T-helper 1 cell treated with Interleukin-12 subunit alpha and Interleukin-12 subunit beta and Interleukin-4 antibody, amounts not matched to agents 30 μg/mL and 1 μg/mL, for 36 hours (primary cell): ENCODE data around the gene ERN1.

Experiments
- H3K27ac Mint-ChIP-seq: one replicate; pipeline ENCODE4 v1.8.0; 2021; ENCODE audit warnings: mild to moderate bottlenecking, mixed read lengths
- H3K27me3 Mint-ChIP-seq: one replicate; pipeline ENCODE4 v1.8.0; 2021; ENCODE audit warnings: low read depth, mixed read lengths
- H3K36me3 Mint-ChIP-seq: one replicate; pipeline ENCODE4 v1.8.0; 2021; ENCODE audit warnings: low read depth, mixed read lengths
- H3K4me1 Mint-ChIP-seq: one replicate; pipeline ENCODE4 v1.8.0; 2021; ENCODE audit warnings: low read depth, mixed read lengths
- H3K4me3 Mint-ChIP-seq: one replicate; pipeline ENCODE4 v1.8.0; 2021; ENCODE audit warnings: mild to moderate bottlenecking, moderate library complexity, mixed read lengths
- H3K9me3 Mint-ChIP-seq: one replicate; pipeline ENCODE4 v1.8.0; 2021; ENCODE audit warnings: mixed read lengths

Gene ERN1

DNA sequence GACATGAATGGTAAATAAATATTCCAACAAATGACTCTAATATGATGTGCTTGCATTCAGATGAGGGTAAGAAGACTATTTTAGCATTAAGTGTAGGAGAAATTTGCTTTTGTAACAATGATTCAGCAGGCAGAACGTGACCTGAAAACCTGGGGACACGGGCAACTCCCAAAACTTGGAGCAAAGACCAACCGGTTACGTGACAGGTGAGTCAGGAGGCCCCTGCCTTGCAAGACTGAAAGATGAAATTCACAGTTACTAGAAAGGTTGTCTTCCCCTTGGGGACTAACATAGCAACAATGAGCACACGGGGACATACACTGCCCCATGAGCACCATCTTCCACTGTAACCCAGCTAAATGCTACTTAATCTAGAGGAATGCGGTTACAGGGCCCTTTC lies 33.5 kb upstream of the ERN1 start:
- no peak overlapping the region for H3K27ac Mint-ChIP-seq

DNA sequence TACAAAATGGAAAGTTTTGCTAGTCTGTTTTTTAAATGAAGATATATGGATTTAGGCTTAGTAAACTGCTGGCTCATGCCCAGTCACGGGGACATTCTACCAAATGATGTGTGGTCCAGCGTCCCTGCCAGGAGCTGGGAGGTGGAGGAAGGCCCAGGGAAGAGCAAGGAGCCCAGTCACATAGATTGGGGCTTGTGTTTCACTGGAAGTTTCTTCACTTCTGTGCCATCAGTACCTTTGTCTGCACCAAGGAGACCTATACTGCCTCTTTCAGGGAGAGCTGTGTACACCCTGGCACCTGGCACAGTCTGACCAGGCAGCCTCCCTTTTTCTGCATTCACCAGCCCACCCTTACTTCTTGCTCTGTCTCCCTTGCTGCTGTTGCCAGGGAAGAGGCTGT lies 32.6 kb upstream of the ERN1 start:
- Mint-ChIP-seq H3K9me3 (no peaks in the 10 kb centered on the region), H3K36me3 (peaks cover 1% of the 10 kb centered on the region), H3K4me3 (no peak overlapping the region), H3K27ac (no peak overlapping the region), H3K27me3 (no peaks in the 10 kb centered on the region), H3K4me1 (no peaks in the 10 kb centered on the region)

More for the DNA sequence above, 33.5 kb upstream of the ERN1 start:
- H3K27me3 Mint-ChIP-seq, result no peaks in the 10 kb centered on the region
- H3K4me1 Mint-ChIP-seq, result no peaks in the 10 kb centered on the region
- H3K9me3 Mint-ChIP-seq, result no peaks in the 10 kb centered on the region
- peaks cover 1% of the 10 kb centered on the region for H3K36me3 Mint-ChIP-seq
- no peak overlapping the region for H3K4me3 Mint-ChIP-seq

DNA sequence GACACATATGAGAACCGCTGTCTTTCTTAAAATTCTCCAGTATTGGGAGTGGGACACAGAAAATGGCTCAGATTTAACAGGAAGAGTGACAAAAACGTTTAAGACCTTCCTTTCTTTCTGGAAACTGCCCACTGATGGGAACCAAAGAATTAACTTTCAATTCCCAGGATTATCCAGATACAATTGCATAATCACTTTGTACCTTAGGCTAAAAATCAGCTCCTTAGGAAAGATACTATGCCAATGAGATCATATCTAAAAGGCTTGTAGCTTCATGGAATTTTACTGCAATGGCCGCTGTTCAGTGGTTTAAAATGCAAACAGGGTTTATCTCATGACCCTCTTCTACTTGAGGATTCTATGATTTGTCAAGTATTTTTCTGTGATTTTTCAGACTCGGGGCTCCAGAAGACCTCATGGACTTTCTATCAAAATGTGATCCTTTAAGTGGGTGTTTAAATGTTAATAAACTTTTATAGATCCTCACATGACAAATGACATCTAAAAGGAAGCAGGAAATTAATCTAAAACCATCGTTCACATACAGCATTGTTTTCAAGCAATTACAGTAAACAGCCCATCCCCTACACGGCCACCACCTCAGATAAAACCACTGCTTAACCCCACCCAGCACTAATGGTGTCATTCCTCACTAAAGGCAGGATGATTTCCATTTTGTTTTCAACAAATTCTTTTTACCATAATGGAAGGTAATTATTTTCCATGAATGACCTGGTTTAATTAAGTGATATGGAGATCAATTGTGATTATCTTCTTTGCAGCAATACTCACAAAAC lies 31.6 kb upstream of the ERN1 start:
- H3K9me3 Mint-ChIP-seq, result no peaks in the 10 kb centered on the region
- no peak overlapping the region for H3K27ac Mint-ChIP-seq
- peaks cover 1% of the 10 kb centered on the region for H3K36me3 Mint-ChIP-seq
- no peak overlapping the region for H3K4me3 Mint-ChIP-seq
- H3K4me1 Mint-ChIP-seq, result no peaks in the 10 kb centered on the region
- no peaks in the 10 kb centered on the region for H3K27me3 Mint-ChIP-seq

DNA sequence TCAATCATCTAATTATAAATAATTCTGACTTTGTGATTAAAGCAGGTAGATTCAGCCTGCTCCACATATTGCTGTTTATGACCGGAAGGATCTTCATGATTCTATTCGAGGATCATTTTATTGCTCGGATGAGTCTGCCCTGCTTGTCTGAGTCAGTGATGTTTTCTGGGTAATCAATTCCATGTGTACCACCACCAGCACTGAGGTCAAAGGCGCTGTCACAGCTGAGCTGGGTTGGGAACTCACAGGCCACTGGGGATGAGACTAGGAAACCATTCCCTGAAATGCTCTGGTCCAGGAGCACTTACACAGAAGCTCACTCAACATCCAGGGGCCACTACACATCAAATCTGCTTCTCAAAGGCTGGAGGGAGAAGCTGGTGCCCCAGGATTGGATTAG lies 30.4 kb upstream of the ERN1 start:
- Mint-ChIP-seq H3K9me3 (no peaks in the 10 kb centered on the region), H3K27ac (no peak overlapping the region), H3K36me3 (no peaks in the 10 kb centered on the region), H3K4me1 (no peaks in the 10 kb centered on the region), H3K27me3 (no peaks in the 10 kb centered on the region), H3K4me3 (no peak overlapping the region)

DNA sequence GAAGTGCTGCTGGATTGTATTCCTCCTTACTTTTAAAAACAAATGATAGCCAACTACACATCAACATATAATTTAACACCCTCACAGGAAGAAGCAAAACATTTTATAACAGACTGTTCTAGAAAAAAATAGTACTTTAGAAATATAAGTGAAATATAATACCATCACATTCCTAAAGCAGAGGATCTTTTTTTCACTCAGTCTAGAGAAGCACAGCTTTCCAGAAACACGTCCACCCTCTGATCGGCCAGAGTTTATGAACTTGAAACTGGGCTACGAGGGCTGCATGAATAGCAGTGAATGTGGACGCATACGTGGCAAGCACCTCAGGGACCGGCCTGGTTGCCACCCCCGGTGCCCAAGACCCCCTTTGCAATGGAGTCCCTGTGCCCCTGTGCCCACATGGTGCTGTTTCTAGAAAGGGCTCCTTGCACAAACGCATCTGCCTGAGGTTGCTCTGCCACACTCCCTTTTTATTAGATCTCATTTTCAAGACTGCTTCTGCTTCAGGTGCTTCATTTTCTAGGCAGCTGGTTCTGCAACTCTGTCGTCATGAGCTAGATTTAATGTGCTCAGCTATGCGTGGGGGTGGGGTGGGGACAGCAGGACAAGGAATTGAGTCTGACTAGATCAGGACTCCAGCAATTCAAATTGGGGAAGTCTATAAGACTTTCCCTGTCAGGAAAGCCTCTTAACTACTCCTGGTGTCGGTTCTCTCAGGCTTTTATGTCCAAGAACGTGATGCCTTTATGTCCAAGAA lies 29.1 kb upstream of the ERN1 start:
- Mint-ChIP-seq H3K27ac (no peak overlapping the region), H3K9me3 (no peaks in the 10 kb centered on the region), H3K27me3 (no peaks in the 10 kb centered on the region), H3K4me3 (no peak overlapping the region), H3K4me1 (no peaks in the 10 kb centered on the region), H3K36me3 (no peaks in the 10 kb centered on the region)

DNA sequence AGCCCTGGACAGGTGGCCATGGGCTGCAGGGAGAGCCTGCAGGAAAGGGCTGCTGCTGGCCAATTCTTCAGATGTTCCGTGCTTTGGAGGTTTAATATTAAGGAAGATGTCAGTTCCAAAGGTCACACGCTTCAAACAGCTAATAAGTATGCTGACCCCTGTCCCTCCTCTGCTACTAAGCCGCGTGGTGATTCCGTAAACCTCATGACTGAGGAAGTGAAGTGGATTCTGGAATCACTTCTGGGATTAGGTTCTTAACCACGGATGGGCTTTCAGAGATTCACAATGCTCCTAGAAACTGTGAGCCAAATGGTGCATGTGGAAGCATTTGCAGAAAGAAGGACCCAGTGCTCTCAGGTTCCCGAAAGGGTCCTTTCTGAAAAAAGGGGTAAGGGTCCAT lies 28.5 kb upstream of the ERN1 start:
- Mint-ChIP-seq H3K4me3 (no peak overlapping the region), H3K36me3 (no peaks in the 10 kb centered on the region), H3K4me1 (no peaks in the 10 kb centered on the region), H3K9me3 (no peaks in the 10 kb centered on the region), H3K27me3 (no peaks in the 10 kb centered on the region), H3K27ac (no peak overlapping the region)

DNA sequence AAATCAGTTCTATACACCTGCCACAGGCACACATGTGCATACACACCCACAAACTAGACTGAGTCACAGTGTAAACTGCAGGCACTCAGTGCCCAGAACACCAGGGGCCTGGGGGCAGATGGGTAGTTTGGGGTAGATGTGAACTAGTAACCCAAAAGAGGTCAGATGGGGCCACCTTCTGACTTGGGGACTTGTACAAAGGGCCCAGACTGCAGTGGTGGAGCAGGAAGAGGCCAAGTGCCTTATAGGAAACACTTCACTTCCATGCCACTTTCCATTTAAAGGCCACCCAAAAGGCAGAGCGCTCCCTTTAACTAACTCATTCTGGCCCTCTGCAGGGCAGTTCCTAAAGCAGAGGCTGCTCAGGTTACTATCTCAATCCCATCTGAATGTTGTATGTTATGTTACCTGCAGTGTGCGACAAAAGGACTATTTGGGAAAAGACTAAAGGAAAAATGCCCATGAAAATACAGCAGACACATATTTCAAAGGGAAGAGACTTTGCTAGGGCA lies 27.8 kb upstream of the ERN1 start:
- no peak overlapping the region for H3K27ac Mint-ChIP-seq
- H3K36me3 Mint-ChIP-seq, result peaks cover 5% of the 10 kb centered on the region
- no peaks in the 10 kb centered on the region for H3K9me3 Mint-ChIP-seq
- H3K4me1 Mint-ChIP-seq, result no peaks in the 10 kb centered on the region
- no peaks in the 10 kb centered on the region for H3K27me3 Mint-ChIP-seq
- no peak overlapping the region for H3K4me3 Mint-ChIP-seq

DNA sequence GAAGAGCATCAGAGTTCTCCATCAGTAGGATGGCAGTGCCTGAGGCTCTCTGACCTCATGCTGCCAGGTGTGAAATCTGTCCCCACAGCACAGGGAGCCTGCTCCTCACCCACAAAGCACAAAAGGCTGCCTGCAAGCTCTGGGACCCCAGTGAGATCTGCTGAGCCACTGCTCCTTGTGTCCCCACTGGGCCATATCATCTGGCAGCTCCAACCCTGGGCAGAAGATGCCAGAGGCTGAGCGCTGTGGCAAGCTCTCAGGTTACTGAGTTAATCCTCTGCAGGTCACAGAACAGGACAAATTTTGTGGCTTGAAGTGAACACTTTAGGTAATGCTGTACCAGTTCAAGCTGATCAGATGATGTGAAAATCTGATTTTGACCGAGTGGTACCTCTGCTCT lies 26.7 kb upstream of the ERN1 start:
- Mint-ChIP-seq H3K4me3 (no peak overlapping the region), H3K36me3 (peaks cover 11% of the 10 kb centered on the region), H3K27ac (no peak overlapping the region), H3K4me1 (no peaks in the 10 kb centered on the region), H3K9me3 (no peaks in the 10 kb centered on the region), H3K27me3 (no peaks in the 10 kb centered on the region)

DNA sequence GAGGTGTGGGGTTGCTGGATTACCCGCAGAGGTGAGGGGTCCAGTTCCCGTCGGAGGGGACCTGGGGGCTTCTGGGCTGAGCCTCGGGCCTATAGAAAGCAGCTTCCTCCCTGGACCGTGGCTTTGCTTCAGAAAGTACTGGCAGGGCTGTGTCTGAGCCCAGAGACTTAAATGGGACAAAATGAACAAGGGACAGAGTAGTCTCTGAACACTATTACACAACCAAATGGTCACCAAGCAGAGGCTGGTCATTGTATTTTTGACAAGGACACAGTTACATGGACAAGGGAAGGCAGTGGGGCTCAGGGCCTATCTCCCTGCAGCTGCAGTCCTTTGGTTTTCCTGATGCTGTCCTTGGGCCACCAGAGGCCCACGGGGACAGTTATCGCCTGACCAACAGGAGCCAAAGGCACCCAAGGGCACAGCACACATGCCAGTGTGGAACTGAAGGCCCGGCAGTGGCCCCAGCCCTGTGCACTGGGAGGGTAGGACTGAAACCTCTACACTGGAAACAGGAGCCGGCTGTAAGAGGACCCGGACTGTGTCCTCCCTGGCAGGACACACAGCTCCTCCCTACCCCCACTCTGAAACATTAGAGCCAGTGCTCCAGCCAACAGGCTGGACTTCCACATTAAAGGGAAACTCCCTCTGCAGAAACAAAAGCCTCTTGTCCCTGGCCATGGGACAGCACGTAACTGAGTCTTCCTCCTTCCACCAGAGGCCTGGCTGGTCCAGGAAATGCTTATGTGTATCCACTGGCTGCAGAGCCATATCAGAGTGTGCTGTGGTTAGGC lies 26.0 kb upstream of the ERN1 start:
- Mint-ChIP-seq H3K27ac (no peak overlapping the region), H3K27me3 (no peaks in the 10 kb centered on the region), H3K4me1 (no peaks in the 10 kb centered on the region), H3K4me3 (no peak overlapping the region), H3K36me3 (peaks cover 14% of the 10 kb centered on the region), H3K9me3 (no peaks in the 10 kb centered on the region)

DNA sequence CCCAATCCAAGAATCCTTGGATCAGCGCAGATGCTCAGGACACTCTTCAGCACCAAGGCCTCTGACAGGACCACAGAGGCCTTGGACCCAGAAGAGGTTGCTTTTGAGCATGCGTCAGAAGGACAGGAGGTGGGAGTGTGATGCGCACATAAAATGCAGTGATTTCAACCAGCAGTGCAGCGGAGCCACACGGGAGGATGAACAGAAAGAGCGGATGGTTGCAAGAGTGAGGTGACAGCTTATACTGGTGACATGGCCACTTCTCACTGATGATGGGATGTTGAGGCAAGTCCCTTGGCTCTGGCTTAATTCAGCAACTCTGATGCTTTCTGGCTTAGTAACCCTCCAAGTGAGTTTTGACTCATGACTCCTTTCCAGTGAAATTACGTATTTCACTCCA lies 25.2 kb upstream of the ERN1 start:
- Mint-ChIP-seq H3K27me3 (no peaks in the 10 kb centered on the region), H3K9me3 (no peaks in the 10 kb centered on the region), H3K4me3 (no peak overlapping the region), H3K4me1 (no peaks in the 10 kb centered on the region), H3K27ac (no peak overlapping the region), H3K36me3 (peaks cover 14% of the 10 kb centered on the region)

DNA sequence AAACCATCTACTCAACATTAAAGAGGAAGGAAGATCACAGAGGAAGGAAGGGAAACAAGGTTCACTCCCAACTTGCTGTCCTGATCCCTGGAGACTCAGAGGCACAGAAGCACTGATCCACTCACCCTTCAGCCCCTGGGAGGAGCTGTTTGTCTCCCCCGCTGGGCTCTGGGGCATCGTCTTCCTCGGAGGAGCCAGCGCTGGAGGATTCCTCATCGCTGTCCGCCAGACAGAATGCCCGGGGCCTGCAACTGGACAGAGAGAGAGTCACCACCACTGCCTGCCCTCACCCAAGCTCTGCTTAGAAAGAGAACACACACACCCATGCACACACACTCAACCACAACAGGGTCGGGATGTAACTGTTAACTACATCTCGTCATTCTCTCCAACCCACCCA lies 24.8 kb upstream of the ERN1 start:
- Mint-ChIP-seq H3K4me3 (no peak overlapping the region), H3K4me1 (no peaks in the 10 kb centered on the region), H3K36me3 (peaks cover 14% of the 10 kb centered on the region), H3K27ac (no peak overlapping the region), H3K27me3 (no peaks in the 10 kb centered on the region), H3K9me3 (no peaks in the 10 kb centered on the region)

DNA sequence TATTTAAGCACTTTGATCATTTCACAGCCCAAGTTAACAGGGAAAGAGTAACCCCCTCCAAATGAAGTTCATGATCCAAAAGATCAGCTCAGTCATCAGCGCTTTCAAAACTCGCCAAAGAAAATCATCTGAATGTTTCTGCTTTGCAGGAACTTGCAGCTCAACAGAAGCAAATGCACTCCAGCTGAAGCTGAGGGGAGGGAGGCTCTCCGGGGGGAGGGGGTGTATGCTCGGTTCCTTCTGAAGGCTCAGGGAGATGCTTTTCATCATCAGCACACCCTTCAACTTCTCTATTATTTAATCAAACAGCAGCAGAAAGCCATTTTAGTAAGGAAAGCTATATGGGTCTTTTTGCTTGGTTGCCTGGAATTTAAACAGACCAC lies 24.4 kb upstream of the ERN1 start:
- H3K36me3 Mint-ChIP-seq, result peaks cover 14% of the 10 kb centered on the region
- H3K27me3 Mint-ChIP-seq, result no peaks in the 10 kb centered on the region

DNA sequence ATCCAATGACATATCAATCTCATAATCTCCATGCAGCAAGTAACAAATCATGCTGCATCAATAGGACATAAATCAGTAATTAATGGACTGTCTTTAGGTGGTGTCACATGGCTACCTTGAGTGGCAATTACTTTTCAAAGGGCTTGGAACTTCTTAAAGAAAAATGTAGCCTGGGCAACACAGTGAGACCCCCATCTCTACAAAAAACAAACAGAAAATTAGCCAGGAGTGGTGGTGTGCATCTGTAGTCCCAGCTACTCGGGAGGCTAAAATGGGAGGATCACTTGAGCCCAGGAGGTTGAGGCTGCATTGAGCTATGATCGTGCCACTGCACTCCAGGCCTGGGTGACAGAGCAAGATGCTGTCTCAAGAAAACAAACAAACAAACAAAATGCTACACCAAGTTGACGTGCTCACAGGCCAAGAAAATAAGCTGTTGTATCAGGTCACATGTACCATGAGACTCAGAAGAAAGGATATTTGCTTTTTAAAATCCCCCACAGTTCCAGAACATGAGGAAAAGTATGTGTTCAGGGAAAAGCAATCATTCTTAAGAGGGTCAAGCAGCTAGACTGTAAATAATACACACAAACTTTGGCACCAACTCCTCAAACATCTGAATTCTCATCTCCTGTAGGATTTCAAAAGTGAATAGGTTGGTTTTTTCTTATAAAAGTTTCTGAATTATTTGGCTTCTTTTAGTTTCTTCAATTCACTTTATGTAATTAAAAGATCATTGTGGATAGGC lies 23.8 kb upstream of the ERN1 start:
- no peaks in the 10 kb centered on the region for H3K27me3 Mint-ChIP-seq
- peaks cover under 1% of the 10 kb centered on the region for H3K4me1 Mint-ChIP-seq
- peaks cover 15% of the 10 kb centered on the region for H3K36me3 Mint-ChIP-seq
- H3K9me3 Mint-ChIP-seq, result no peaks in the 10 kb centered on the region
- no peak overlapping the region for H3K27ac Mint-ChIP-seq
- no peak overlapping the region for H3K4me3 Mint-ChIP-seq

More for the DNA sequence above, 24.4 kb upstream of the ERN1 start:
- H3K9me3 Mint-ChIP-seq, result no peaks in the 10 kb centered on the region
- H3K4me1 Mint-ChIP-seq, result no peaks in the 10 kb centered on the region
- H3K4me3 Mint-ChIP-seq, result no peak overlapping the region
- H3K27ac Mint-ChIP-seq, result no peak overlapping the region
